HG03442 (cell line): ENCODE measurements around the gene BLTP1.
"Not testable (repeated sequence)": the region's sequence is repeated elsewhere in the genome, so short reads cannot be mapped to it uniquely, and the experiment has no call there.

Source experiments
- ATAC-seq: cut with Tn5 transposase; IDR thresholded peaks from one replicate; pipeline ENCODE4 v1.9.1; 2021; ENCODE audit warnings: mild to moderate bottlenecking, moderate library complexity; ENCODE audit not compliant: unreplicated experiment

The BLTP1 gene, protein sequence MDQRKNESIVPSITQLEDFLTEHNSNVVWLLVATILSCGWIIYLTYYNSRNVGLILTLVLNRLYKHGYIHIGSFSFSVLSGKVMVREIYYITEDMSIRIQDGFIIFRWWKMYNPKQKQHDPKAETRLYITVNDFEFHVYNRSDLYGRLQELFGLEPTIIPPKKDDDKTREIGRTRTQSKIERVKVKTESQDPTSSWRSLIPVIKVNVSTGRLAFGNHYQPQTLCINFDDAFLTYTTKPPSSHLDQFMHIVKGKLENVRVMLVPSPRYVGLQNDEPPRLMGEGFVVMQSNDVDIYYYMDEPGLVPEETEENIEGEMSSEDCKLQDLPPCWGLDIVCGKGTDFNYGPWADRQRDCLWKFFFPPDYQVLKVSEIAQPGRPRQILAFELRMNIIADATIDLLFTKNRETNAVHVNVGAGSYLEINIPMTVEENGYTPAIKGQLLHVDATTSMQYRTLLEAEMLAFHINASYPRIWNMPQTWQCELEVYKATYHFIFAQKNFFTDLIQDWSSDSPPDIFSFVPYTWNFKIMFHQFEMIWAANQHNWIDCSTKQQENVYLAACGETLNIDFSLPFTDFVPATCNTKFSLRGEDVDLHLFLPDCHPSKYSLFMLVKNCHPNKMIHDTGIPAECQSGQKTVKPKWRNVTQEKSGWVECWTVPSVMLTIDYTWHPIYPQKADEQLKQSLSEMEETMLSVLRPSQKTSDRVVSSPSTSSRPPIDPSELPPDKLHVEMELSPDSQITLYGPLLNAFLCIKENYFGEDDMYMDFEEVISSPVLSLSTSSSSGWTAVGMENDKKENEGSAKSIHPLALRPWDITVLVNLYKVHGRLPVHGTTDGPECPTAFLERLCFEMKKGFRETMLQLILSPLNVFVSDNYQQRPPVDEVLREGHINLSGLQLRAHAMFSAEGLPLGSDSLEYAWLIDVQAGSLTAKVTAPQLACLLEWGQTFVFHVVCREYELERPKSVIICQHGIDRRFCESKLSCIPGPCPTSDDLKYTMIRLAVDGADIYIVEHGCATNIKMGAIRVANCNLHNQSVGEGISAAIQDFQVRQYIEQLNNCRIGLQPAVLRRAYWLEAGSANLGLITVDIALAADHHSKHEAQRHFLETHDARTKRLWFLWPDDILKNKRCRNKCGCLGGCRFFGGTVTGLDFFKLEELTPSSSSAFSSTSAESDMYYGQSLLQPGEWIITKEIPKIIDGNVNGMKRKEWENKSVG (N-terminal part only)

DNA sequence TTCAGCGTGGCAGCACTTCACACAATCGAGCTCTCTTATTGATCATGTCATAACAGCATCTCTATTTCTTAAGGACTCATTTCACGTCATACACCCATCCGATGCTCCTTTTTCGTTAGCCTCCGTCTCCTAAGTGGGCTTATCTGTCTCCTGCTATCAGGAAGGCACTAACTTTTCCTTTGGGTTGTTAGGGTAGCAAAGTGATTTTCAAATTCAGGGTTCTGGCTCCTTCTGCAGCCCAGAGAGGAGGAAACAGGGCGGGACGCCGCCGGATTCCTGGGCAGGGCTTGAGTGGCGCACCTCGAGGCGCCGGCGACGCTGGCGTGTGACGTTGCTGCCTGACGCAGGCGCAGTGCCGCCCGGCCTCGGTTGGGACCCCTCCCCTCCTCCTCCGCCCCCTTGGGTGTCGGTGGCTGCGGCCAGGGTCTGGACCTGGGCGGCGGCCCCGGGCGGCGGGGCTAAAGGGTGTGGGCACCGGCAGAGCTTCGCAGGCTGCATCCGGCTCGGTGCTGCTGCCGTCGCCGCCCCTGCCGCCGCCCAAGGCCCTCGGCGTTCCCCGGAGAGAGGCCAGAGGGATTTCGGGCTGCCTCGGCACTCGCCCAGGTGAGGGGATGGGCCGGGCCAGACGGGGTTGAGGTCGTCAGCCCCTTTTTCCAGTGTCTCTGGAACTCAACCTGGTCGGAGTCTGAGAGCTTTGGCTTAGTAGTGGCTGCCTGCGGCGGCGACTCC lies at the start of gene BLTP1:
TSS of gene BLTP1 (plus strand) at position 350 of the 729 bp plus-strand sequence. CDS start 18,317 bp downstream, outside the sequence.
- peak; percentile 96 for ATAC-seq

DNA sequence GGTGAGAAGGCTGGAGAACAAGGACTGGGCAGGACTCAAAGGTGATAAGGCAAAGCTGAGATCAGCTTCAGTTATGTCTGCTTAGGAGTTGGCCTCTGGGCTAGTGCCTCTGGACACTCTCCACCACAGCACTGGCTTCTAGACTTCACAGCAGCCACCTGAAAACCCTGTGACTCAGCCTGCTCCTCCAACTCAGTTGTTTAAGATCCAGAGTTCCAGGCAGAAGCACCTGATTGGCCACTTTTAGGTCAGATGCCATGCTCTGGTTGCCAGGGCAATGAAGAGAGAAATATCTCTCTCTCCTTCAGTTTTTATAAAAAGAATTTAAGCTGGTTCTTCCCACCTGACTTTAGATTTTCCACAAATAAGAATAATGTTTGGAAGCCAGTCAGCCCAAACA lies 47.9 kb upstream of the BLTP1 start:
- no peak for ATAC-seq

DNA sequence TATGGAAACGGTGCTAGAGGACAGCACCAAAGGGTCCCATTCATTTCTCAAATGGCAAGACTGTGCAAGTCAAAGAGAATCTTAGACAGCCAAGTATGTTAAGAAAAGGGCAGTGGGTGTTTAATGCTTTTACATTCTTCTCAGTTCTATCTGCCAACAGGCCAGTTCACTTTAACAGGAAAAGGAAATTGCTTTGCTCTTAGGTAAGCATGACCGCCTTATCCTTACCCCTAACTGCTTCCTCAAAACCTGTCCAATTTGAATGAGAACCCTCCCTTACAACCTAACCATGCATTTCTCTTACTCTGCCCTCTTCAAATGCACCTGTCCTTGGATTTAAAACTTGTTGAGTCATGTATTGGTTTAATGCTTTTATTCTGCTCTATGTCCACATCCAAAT lies 44.5 kb upstream of the BLTP1 start:
- ATAC-seq: no peak

DNA sequence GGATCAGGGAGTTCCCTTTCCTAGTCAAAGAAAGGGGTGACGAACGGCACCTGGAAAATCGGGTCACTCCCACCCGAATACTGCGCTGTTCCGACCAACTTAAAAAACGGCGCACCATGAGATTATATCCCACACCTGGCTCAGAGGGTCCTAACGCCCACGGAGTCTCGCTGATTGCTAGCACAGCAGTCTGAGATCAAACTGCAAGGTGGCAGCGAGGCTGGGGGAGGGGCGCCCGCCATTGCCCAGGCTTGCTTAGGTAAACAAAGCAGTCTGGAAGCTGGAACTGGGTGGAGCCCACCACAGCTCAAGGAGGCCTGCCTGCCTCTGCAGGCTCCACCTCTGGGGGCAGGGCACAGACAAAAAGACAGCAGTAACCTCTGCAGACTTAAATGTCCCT lies 41.8 kb upstream of the BLTP1 start:
- not testable (repeated sequence) for ATAC-seq

DNA sequence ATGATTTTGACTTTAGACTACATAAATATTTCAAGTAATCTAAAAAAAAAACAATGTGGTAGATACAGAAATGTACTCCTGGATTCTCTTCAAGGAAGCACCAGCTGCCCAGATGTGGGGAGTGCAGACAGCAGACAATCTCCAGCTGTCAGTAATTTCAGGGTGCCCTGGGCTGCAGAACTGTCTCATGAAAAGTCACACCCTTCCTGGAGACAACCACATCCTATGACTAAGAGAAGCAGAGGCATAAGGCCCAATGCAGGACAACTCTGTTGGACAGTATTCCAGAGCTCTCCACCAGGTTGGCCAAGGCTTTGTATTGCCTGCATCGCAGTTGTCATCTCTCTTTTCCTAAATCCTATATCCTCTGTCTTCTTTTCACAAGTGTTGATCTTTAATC lies 34.4 kb upstream of the BLTP1 start:
- no peak for ATAC-seq

DNA sequence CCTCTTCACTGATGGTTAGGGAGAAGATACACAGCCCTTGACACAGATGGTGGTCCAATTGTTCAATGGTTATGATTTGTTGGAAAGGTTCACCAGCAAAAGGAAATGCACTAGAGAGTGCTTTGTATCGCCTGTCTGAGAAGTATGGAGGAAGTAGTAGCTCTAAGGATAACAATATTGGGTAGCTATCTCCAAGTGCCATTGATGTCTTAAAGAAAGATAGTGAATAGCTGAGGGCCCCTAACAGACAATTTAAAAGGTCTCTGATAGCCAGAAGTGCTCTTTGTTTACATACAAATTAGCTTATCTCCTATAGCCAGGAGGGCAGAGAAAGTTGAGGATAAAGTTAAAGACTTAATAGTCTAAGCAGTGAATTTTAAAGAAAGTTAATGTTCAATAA lies 33.9 kb upstream of the BLTP1 start:
- no peak for ATAC-seq

DNA sequence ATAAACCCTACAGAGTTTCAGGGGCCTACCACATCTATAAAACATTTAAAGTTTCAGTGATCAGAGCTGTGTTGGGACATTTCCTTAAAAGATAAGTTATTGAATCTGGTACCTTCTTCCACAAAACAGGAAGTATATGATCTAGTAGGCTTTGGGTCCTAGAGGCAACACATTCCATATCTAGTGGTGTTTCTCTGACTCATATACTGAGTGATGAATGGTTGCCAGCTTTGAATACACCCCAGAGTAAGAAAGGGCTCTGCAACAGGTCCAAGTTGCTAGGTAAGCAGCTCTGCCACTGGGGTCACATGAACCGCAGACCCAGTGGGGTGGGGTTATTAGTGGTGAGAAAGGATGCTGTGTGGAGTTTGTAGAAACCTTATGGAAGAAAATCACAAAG lies 32.4 kb upstream of the BLTP1 start:
- ATAC-seq: no peak

DNA sequence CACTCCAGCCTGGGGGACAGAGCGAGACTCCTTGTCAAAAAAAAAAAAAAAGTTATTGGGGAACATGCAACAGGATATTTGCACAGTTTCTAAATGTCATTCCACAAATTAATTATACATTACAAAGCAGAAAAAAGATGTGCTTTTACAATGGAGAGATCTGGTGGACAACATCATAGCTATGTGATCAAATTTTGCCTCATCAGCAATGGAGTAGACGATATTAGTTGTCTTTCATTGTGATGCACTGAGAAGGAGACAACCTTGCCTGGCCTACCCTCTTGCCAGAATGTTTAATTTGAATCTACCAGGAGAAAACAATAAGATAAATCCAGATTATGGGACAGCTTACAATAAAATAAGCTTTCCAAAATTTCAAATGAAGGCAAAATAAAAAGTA lies 30.5 kb upstream of the BLTP1 start:
- no peak for ATAC-seq

DNA sequence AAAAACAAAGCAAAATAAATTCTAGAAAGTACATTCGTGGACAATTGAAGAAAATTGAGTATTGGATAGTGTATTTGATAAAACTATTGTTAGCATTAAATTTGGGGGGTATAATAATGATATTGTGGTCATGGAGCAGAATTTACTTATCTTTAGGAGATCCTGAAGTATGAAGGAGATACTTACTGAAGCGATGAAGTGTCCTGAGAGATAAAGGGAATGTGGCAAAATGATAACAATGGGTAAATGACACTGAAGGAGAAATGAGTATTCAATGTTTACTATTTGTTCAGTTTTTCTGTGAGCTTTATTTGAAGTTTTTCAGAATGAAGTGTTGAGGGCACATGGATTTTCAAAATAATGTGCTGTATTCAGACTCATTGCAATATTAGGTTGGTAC lies 30.0 kb upstream of the BLTP1 start:
- ATAC-seq: no peak

DNA sequence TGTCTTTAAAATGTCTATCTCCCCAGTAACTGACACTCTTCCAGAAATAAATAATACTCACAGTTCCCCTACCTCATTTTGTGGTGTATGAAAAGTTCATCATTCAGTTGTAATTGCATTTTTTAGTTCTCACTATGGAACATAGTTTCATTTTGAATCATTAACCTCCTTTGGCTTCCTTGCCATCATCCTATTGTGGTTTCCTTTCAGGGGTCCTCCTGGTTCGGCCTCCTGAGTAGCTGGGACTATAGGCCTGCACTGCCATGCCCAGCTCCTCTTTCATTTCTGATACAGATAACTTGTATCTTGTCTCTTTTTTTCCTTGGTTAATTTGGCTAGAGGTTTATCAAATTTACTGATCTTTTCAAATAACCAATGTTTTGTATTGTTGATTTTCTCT lies 23.1 kb upstream of the BLTP1 start:
- no peak for ATAC-seq

DNA sequence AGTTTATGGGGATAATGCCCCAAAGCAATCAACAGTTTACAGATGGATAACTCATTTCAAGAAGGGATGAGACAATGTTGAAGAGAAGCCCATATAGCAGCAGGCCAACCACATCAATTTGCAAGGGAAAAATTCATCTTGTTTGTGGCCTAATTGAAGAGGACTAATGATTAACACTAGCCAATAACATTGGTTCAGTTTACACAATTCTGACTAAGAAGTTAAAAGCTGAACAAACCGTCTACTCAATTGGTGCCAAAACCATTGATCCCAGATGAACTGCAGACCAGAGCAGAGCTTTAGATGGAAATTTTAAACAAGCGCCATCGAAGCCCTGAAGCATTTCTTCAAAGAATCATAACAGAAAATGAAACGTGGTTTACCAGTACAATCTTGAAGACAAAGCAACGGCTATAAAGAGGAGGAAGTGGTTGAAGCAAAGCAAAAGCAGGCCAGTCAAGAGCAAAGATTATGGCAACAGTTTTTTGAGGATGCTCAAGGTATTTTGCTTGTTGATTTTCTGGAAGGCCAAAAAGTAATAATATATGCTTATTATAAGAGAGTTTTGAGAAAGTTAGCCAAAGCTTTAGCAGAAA lies 20.5 kb upstream of the BLTP1 start:
- peak; percentile 50 for ATAC-seq

DNA sequence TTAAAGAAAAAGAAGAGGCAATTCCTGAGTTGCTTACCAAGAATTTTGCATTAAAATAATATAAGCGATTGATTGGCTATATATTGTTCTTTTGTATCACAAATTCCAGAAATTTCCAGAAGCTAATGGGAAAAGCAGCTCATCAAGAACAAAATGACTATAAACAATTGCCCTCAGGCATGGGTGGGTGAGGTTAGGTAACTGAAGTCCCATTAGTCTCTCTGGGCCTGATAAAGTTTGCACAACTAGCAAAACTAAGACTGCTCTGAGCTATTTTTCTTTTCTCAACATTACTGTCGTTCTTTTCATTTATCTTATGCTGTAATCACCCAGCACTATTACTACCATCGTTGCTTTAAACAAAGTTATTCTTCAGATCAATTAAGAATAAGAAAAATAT lies 19.2 kb upstream of the BLTP1 start:
- ATAC-seq: no peak

DNA sequence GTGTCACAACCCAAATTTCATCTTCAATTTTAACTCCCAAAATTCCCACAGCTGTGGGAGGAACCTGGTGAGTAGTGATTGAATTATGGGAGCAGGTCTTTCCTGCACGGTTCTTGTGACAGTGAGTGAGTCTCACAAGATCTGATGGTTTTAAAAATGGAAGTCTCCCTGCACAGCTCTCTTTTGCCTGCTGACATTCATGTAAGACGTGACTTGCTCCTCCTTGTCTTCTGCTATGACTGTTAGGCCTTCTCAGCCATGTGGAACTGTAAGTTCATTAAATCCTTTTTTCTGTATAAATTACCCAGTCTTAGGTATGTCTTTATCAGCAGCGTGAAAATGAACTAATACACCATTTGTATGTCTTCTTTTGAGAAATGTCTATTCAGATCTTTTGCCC lies 13.0 kb upstream of the BLTP1 start:
- ATAC-seq: no peak

DNA sequence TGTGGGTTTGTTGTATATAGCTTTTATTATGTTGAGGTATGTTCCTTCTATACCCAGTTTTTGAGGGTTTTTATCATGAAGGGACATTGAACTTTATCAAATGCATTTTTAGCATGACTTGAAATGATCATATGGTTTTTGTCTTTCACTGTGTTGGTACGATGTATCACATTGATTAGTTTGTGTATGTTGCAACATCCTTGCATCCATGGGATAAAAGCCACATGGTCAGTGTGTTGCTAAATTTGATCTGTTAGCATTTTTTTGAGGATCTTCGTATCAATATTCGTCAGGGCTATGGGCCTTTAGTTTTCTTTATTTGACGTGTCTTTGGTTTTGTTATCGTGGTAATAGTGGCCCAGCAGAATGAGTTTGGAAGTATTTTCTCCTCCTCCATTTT lies 11.3 kb upstream of the BLTP1 start:
- ATAC-seq: no peak

DNA sequence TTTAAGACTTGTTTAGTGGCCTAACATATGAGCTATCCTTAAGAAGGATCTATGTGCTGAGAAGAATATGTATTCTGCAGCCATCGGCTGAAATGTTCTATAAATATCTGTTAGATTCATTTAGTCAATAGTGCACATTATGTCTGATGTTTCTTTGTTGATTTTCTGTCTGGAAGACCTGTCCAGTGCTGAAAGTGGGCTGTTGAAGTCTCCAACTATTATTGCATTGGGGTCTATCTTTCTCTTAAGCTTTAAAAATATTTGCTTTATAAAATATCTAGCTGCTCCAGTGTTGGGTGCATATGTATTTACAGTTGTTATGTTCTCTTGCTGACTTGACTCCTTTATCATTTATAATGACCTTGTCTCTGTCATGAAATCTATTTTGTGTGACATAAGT lies 9.4 kb upstream of the BLTP1 start:
- no peak for ATAC-seq

DNA sequence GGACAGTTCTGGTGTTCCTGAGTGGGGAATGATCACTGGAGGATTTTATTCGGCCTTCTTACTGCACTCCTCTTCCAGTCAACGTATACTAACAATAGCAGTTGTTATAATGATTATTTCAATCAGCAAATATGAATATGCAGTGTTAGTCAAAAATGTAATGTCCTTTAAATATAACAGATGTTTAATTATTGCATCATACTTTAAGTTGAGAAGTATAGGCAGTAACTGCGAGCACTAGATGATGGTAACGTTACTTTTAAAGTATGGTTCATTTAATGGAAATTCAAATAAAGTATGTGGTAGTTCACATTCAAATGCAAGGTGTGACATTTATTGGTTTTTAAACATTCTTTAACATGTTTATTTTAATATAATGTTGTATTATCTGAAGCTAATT lies 5.5 kb upstream of the BLTP1 start:
- no peak for ATAC-seq

DNA sequence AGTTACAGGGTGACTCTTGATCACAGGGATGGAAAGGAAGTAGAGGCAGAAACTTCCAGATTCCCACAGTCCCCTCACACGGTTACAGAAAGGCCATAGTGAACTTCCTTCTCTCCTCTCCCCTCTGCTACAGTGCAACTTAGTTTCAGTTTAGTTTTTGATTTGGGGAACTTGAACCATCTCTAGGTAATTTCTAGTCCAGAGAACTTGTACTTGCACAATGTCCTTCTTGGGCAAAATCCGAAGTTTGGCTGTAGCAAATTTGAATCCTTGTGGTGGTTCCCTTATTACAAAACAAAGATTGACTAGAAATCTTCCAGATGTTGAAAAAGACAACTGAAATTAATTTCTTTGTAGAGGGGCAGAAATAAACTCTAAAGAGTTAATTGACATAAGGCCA lies 1.2 kb upstream of the BLTP1 start:
- ATAC-seq: no peak

DNA sequence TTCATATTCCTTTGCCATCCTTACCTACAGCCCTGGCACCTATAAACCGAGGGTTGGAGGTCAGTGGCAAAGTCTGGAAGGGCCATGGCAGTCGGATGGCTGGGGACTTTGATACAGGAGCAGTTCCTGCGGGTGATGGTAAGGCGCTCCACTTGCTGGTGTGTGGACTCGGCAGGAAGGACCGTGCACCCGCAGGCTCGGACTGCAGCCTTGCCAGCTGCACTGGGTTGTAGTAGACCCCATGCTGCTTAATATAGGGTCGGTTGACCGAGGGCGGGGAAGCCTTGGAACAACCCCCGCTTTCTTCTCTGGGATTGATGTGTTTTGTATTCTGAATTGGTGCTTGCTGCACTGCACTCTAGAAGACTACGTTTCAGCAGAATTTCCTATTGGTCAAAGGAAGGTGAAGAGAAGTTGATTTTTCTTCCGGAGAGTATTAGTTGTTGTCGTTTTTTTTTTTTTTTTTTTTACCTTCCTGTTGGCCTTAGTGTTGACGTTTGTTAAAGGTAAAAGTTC lies 638 bp downstream of the BLTP1 start:
- peak; percentile 29 for ATAC-seq

DNA sequence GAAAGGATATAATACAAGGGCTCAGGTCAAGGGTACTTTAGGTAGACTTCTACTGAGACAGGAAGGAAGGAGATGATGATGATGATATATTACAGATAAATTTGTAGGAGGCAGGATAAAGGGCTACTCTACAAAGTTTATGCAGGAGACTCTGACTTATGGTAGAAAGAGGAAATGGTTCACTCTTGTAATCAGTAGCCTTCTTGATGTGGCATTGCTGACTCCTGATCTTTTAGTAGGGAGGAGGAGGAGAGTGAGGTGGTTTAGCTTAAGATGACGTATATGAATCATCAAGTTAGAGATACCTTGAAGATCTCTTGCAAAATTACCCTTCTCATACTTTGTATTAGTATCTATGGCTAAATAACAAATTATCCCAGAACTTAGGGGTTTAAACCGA lies 4.7 kb downstream of the BLTP1 start:
- no peak for ATAC-seq

DNA sequence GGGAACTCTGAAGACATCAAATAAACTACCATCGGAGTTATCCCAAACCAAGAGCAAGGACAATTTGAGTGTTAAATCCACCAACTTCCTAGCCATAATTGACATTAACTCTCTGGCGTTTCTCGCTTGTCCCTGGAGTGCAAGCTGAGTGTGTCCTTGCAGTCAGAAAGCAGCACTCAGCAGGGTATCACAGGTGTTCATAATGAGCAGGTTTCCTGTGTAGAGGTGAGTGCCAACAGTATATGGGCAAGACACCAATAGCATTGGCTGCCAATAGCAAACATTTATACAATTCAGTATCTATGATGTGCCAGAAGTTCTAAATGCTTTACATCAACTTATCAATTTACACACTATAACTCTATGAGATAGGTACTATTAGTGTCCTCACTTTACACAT lies 11.2 kb downstream of the BLTP1 start:
- ATAC-seq: no peak
